TTC549 (cell line): Measurements from ENCODE around the gene ATP8A2.
A peak's percentile ranks its signal among the peaks of the same experiment; 100 is the strongest.
"Not testable (repeated sequence)": the region's sequence is repeated elsewhere in the genome, so short reads cannot be mapped to it uniquely, and the experiment has no call there.

Source experiments
- FAIRE-seq: peaks from 2 replicates; lab custom pipeline; 2012; peaks lifted over from hg19 to GRCh38; lab: Jason Lieb, UNC

Gene ATP8A2

GRCh38 chr13:26041444-26041843 lies 669.7 kb downstream of the ATP8A2 start:
- no peak for FAIRE-seq

GRCh38 chr13:26042785-26043184 lies 671.0 kb downstream of the ATP8A2 start:
- FAIRE-seq: no peak

DNA sequence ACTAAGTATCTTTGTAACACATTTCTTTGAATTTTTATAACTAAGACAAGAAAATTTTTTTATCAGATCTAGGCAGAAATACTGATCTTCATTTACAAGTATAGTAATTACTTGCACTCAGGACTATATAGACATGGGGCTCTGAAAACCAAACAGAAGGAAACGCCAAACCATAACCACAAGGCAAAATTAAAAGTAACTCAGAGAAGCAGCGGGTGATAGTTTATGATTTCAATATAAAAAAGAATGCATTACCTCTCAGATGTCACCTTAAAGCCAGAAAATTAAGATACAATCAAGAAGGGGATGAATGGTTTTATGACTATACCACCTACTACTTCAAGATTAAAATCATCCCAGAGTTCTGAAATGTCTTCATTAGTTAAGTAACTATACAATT lies 673.4 kb downstream of the ATP8A2 start:
- no peak for FAIRE-seq

DNA sequence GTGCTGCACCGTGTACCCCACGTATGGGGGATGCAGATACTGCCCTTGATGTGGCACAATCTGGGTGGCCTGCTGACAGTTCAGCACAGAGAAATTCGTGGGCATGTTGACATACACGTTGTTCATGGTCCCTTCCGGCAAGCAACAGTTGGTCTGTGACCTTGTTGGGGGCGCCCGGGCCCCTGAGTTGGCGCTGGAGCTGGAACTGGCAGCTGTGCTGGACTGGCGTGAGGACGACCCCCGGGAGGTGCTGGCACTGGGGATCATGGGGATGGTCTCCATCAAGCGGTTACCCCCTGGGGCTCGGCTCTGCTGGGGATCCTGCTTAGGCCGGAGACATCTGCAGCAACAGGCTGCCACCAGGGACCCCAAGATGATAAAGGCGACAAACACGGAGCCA lies 674.9 kb downstream of the ATP8A2 start:
- FAIRE-seq: no peak

DNA sequence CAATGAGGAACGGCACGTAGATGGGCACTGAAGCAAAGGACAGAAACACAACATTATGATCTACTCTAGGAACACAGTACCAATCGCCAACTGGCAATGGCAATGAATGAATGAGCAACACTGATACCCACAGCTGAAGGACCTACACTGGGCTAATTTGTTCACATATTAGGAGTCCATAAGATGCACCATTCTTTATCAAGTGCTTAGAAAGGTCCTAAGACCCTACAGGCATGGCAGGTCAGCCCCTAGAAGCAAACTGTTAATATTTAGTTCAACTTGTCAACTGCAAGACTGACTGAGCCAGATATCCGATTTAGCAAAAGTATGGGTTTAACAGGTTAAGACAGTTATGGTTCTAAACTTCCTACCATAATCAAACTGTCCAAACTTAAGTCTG lies 675.3 kb downstream of the ATP8A2 start:
- FAIRE-seq: no peak

GRCh38 chr13:26048741-26049140 lies 677.0 kb downstream of the ATP8A2 start:
- FAIRE-seq: no peak

- no peak for FAIRE-seq
Measured at GRCh38 chr13:26050568-26051230, 678.9 kb downstream of the ATP8A2 start.

- no peak for FAIRE-seq
Measured at GRCh38 chr13:26051231-26051656, 679.5 kb downstream of the ATP8A2 start.

DNA sequence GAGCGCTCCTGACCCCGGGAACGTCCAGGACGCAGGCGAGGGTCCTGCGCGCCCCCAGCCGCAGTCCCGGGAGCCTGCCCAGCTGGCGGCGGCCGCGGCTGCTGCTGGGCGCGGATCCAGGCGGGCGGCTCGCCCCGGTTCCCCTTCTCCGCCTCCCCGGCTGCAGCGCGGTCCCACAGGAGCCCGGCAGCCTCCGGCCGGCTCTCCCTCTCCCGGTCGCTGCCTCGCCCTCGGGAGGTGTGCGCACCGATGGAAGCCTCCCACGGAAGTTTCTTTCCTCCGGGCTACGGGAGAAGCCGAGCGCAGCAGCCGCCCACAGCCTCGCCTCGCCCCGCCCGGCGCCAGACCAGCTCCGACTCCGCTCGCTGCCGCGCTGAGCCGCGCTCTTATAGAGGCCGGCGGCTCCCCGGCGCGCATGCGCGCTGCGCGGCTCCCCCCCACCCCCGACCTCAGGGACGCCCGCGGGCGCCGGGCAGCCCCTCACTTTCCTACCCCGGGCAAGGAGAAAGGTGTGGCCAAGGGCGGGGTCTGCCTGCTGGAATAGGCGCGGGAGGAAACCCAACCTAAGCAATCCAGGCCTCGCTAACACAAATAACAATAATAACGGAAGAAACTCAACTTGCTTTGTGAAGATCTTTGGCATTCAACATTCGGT lies 680.0 kb downstream of the ATP8A2 start, which contains the start of gene SHISA2:
SHISA2 (minus strand) TSS at position 360 of the 655 bp plus-strand sequence. CDS start 1,041 bp downstream, outside the sequence.
- no peak for FAIRE-seq

- no peak for FAIRE-seq
Measured at GRCh38 chr13:26052337-26052736, 680.6 kb downstream of the ATP8A2 start.

DNA sequence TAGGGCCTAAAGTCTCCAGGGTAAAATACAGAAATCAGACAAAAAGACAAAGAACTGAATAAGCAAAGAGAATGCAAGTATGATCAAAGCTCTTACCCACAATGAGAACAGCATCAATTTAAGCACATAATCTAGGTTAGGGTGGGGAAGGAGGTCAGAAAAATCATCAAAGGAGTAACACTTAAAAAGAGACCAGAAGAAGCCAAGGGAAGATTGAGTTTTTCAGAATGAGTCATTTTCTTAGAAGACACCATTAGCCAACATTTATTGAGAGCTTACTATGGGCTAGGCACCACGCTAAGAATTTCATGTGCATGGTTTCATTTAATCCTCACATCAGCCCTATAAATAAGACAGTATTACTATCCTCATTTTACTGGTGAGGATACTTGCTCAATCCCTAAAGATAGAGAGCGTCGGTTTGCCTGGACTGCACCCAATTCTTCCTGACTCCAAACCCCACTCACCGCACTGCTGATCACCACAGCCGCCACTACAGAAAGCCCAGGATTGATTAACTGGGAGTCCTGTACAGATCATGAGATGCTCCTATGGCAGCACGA lies 681.7 kb downstream of the ATP8A2 start:
- FAIRE-seq: no peak

DNA sequence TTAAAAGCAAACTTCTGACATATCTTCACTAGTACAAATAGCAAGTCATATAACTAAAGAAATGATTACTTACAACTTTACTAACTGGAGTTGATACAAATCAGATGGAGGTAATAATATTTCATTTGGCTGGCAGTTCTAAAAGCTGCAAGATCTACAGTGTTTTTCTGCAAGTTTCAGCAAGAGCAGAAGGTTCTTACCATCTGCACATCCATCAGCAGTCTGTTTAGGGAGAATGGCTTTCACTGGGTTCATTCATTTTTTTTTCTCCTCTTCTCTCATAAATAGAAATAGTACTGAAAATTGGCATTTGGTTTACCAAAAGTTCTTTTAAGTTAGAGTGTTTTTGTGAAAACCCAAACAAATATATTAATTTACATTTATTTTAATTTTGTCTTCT lies 683.1 kb downstream of the ATP8A2 start:
- FAIRE-seq: no peak

GRCh38 chr13:26058704-26059103 lies 686.9 kb downstream of the ATP8A2 start:
- FAIRE-seq: no peak

- no peak for FAIRE-seq
Measured at GRCh38 chr13:26060357-26060756, 688.6 kb downstream of the ATP8A2 start.

DNA sequence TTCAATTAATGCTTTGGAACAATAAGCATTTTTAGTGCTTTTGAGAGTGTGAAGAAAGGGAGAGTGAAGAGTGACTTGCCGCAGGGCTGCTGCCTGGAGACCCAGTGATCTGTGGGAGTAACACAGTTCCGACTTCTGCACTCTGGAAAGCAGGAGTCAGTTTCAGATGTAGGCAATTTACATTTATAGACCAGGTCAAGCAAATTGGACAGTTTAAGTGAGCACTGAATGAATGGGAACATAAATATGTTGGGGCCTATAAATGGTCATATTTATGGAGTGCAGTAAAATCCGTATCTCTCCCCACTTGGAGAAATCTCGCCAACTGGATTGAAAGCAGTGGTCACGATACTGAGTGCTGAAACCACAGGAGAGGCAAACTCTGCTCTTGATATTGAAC lies 689.5 kb downstream of the ATP8A2 start:
- FAIRE-seq: no peak

DNA sequence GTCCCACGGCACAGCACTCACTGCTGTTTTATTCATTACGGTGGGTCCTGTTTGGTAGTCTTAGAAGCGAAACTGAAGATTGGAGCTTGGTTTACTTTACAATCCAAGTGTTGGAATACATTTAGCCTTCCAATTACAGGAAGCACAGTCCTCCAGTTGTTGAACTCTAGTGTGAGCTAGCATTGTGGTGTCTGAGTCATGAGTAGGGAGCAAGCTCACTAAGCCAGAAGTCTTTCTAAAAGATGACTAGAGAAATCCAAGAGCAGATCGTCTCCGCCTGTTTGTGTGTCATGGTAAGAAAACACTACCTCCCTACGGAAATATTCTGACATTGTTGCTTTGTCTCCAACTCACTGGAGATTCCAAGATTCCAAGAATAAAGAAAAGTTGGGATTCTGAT lies 690.2 kb downstream of the ATP8A2 start:
- no peak for FAIRE-seq

DNA sequence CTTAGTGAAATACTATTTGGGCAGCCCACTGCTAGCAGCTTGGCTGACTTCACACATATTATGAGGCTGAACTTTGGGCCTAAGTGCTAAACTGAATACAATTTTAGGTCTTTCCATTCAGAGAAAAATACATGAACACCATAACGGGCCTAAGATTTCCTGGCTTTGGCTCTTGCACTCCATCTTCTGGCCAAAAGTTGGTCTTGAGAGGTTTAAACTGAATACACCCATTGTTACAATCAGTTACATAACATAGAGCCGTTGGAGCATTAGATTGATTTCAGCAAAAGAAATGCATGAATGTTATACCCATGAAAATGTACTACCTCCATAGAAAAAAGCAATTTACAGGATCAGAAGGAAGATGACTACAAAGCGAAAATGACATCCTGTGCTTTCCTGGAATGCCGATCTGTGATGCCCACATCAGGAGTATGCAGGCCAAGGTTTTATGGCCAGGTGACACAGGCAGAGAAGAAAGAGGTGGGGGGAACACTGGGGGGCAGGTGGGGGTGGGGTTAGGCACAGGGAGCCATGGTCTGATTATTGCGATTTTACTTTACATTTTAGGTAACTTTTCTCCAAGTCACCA lies 691.2 kb downstream of the ATP8A2 start:
- FAIRE-seq: peak; percentile 49

DNA sequence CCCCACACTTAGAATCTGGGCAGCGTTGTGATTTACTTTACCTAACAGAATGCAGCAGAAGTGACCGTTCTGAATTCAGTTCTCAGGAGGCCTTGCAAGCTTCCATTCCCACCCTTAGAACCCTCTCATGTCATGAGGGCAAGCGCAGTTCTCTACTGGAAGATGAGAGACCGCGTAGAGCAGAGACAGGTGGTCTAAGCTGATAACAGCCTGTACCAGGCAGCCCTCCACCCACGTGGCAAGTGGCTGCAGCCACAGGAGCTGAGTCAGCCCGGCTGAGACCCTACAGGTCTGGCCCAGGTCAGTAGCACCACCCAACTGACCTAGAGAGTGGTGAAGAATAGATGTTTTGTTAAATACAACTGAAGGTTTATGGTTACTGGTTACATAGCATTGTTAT lies 694.7 kb downstream of the ATP8A2 start:
- FAIRE-seq: not testable (repeated sequence)

GRCh38 chr13:26067601-26068000 lies 695.8 kb downstream of the ATP8A2 start:
- no peak for FAIRE-seq

GRCh38 chr13:26068372-26068771 lies 696.6 kb downstream of the ATP8A2 start:
- FAIRE-seq: not testable (repeated sequence)

- FAIRE-seq: not testable (repeated sequence)
Measured at GRCh38 chr13:26069642-26070041, 697.9 kb downstream of the ATP8A2 start.

DNA sequence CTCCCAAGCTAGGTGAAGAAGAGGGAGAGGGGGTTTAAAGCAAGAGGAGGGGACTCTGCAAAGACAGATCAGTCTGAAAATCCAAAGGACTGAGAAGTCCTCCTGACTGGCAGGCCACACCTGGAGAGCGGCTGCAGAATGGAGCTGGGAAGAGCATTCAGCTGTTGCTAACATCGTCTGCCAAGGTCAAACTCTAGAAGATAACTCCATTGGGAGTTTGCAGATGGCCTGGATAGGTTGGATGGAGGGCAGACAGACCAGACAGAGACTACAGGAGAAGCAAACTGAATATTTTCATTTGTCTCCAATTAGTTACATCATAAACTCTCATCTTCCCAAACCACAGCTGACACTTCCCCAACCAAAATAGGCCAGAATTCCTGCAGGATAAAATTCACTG lies 699.9 kb downstream of the ATP8A2 start:
- FAIRE-seq: no peak

GRCh38 chr13:26072335-26072734 lies 700.6 kb downstream of the ATP8A2 start:
- FAIRE-seq: peak; percentile 98
